Heart left ventricle (tissue), 13 donors: Measurements from ENCODE around the gene KDM6B.

Experiments
- POLR2A ChIP-seq, 2 donors: fragments of 450-650 bp; IDR thresholded peaks; one replicate each; pipeline ENCODE4 v1.6.1; 2017; ENCODE audit warnings: antibody characterized with exemption in 2 of 2, mild to moderate bottlenecking in 2 of 2, moderate library complexity in 2 of 2
- TF ChIP-seq, protein P1 (sequence below), 12 donors: fragments of 200-600 bp; sonication (generic) in 4 of 12; IDR thresholded peaks; one replicate each; pipeline versions ENCODE4 v1.5.0 to v1.8.0; 2018 to 2022; ENCODE audit warnings: antibody characterized with exemption in 12 of 12, mild to moderate bottlenecking in 5 of 12
- donor health status: ischemic (EF 13 %, LVEDD 7.1; RV severe dilation, severe dysfunction).
- donor health status: DM: no; HTN: yes; CAD: no.
- donor health status: DM: no; HTN: no; CAD: no.
- donor health status: ischemic (EF 25% LVEDD 6.9; RV normal size, moderate dysfunction).
- donor health status: ischemic (EF 25% LVEDD 5.7; RV mildly dilated, moderate dysfunction).
- donor health status: ischemic (EF 35%, LVEDD 5.7; RV mildly dilated, moderate dysfunction).
- donor health status: nonischemic (EF 11% LVEDD 7.7; RV severe dilation, severe dysfunction).
- donor health status: DM: yes; HTN: yes; CAD: no.
- donor health status: PGD.
- donor health status: ischemic (EF 29% LVEDD 5.4; RV normal size, mild dysfunction).
- donor health status: nonischemic (EF 23%, LVEDD 6.1; RV moderate dilation, normal function).

DNA sequence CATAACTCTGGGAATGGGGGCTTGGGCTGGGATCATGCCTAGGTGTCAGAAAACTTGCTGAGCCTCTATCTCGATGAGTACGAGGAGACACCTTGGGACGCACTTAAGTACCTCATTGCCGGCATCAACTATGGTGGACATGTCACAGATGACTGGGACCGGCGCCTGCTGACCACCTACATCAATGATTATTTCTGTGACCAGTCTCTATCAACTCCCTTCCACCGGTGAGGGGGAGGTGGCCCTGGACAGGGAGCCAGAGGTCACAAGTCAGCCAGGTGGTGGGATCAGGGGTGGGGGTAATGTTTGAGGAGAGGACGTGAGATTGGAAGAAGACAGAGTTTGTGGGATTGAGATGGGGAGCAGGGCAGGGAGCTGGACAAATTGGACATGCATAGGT is 3.4 kb upstream of the KDM6B start:
- TF ChIP-seq, protein P1, sequence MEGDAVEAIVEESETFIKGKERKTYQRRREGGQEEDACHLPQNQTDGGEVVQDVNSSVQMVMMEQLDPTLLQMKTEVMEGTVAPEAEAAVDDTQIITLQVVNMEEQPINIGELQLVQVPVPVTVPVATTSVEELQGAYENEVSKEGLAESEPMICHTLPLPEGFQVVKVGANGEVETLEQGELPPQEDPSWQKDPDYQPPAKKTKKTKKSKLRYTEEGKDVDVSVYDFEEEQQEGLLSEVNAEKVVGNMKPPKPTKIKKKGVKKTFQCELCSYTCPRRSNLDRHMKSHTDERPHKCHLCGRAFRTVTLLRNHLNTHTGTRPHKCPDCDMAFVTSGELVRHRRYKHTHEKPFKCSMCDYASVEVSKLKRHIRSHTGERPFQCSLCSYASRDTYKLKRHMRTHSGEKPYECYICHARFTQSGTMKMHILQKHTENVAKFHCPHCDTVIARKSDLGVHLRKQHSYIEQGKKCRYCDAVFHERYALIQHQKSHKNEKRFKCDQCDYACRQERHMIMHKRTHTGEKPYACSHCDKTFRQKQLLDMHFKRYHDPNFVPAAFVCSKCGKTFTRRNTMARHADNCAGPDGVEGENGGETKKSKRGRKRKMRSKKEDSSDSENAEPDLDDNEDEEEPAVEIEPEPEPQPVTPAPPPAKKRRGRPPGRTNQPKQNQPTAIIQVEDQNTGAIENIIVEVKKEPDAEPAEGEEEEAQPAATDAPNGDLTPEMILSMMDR (IDR thresholded peaks at IDR 0.05), result no peak
- no peak for TF ChIP-seq POLR2A (IDR thresholded peaks at IDR 0.05)
